Embryonic facial prominence (tissue), 1 donor: Measurements from ENCODE around the gene AGRP.
A peak's percentile ranks its signal among the peaks of the same experiment; 100 is the strongest.
"Not testable (repeated sequence)": the region's sequence is repeated elsewhere in the genome, so short reads cannot be mapped to it uniquely, and the experiment has no call there.

Source experiments
- DNase-seq: peaks from one replicate; pipeline ENCODE4 v3.0.0-alpha.2; 2016; ENCODE audit errors: extremely low spot score

AGRP gene

GRCh38 chr16:67504031-67505021 lies 21.0 kb upstream of the AGRP start:
- no peak for DNase-seq

- no peak for DNase-seq
Observed at GRCh38 chr16:67499106-67499505, 15.8 kb upstream of the AGRP start.

- no peak for DNase-seq
Observed at GRCh38 chr16:67490335-67491096, 7.2 kb upstream of the AGRP start.

- DNase-seq: no peak
Observed at GRCh38 chr16:67489401-67490083, 6.2 kb upstream of the AGRP start.

- DNase-seq: not testable (repeated sequence)
Observed at GRCh38 chr16:67487561-67487960, 4.2 kb upstream of the AGRP start.

GRCh38 chr16:67486805-67487204 lies 3.5 kb upstream of the AGRP start:
- no peak for DNase-seq

DNA sequence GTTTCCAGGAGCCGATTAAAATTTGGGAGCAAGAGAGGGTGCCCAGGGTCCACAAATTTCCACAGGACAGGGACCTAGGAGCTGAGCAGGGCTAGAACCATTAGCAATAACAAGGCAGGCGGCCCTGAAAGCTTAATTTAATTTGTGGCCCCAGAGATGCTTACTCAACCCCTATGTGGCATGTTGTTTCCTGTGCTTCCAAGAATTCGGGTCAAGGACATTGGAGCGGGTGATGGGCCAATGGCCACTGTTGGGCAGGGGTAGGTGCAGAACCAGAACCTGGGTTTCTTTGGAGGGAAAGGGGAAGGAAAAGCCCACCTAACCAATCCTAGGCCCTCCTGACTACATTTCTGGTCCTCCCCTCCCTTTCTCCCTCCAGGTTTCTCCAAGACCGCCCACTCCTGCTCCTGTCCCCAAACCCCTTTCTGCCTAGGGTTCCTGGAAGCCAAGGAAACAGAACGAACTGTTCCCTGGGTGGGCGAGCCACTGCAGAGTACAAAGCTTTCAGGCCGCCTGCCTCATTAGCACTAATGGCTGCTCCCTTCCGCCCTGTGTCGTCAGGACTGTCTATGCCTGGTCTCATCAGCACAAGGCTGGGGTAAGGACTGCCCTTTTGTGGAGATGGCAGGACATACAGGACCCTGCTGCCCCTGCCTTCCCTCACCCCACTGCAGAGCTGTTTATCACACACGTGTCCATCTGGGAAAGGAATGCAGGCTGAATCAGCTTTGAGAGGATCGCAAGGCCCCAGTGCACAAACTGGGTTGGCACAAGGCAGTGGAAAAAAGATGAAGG lies 581 bp upstream of the AGRP start:
- DNase-seq: no peak

- no peak for DNase-seq
Observed at GRCh38 chr16:67482233-67482924, 968 bp downstream of the AGRP start.

DNA sequence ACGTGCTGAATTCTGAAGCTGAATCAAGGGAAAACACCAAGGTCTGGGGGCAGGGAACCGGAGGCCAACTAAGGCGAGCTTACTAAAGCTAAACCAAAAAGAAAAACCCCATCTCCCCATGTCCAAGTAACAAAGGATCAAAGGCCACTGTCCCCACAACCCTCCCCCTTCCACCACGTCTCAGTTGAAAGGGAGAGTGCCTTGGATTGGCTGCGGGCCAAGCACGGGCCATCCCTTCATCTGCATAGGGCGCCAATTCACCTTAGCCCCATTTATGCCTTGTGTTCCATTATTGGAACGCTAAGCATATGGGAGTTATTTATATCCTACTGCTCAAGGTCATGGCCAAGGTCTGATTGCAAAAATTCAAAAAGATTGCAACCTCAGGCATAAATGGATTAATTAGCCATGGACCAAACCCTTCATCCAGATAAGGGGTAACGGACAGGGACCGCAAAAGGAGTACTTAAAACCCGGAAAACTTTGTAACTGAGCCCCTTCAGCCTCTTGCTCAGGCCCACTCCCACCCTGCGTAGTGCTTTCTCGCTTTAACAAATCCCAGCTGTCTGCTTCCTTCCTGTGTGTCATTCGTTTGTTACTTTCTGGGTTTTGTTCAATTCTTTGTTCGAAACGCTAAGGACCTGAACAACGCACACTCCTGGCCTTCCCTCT lies 1.6 kb downstream of the AGRP start:
- no peak for DNase-seq

DNA sequence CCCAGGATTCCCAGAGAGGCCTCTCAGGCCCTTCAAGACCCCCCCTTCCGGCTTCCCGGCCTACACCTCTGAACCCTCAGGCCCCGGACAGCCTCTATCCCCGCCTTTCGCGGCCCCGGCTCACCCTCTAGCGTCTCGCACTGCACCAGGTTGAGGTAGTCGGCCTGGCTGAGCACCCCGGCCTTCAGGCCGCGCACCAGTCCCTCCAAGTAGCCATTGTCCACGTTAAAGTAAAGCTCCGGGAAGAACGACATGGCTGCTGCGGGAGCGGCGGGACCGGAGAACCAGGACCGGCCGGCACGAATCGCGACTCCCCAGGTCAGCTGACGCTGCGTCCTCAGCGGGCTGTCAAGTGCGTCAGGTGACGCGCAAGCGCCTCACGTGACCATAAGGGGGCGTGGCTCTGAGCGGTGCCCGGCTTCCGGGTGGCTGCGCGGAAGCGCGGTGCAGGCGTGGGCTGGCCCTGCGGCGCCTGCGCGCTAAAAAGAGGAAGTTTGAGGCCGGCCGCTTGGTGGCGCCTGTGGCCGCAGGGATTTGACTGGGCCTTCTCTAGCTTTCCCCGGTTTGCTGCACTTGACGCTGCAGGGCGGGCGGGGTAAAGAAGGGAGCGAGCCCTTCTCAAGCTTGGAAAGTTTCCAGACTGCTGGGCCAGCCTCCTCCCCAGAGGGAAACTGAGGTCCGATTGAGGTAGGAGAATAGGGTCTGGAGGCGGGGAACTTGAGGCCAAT lies 2.4 kb downstream of the AGRP start, which contains the start of gene ATP6V0D1:
Gene ATP6V0D1 (minus strand): TSS at position 325 of the 728 bp plus-strand sequence. CDS start 71 bp downstream, at position 254.
- DNase-seq: peak; percentile 90

DNA sequence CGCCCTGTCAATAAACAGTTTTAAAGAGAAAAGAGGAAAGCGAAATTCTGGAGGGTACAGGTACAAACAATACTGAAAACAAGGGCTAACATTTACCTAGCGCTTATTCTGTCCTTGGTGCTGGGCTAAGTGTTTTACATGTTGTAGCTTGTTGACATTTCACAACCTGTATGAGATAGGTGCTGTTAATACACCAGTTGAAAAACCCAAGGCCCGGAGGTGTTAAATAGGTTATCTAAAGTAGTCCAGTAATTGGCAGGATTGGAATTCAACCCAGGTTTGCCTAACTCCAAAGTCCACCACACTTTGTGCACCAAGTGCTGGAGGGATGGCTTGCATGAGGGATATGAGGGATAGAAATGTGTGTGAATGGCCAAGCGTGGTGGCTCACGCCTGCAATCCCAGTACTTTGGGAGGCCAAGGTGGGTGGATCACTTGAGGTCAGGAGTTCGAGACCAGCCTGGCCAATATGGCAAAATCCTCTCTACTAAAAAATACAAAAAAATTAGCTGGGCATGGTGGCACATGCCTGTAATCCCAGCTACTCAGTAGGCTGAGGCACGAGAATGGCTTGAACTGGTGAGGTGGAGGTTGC lies 5.3 kb downstream of the AGRP start:
- no peak for DNase-seq

DNA sequence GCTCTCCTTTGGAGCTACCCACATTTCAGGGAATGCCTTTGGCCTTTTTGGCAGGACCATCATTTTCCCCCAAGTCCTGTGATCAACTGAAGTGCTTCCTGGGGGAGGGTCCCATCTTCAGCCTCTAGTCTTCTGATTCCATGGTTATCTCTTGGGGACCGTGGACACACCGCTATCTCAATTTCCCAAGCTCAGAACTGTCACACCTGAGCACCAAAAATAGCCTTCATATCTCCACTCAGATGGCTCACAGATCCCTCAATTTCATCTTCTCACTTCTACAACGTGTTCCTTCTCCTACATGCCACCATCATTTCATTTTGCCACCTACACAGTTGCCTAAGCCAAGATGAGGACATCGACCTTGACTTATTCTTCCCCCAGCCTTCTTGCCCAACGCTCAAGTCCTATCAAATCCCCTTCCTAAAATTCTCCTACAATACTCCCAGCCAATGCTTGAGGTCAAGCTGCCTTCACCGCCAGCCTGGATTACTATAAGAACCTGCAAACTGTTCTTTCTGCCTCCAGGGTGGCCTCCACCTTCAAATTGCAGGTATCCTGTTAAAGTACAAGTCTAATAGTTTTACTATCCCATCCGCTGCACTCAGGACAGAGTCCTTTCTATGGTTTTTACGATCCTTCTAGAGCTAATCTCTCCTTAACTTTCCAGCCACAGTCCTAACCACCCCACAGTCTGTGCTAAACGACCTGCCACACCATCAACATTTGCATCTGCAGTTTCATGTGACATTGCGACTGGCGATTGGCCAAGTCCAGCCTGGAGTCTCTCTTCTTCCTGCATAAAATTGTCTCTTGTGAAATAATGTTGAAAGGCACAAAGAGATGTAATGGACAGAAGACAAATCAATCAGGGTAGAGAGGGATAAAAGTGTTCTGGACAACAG lies 8.5 kb downstream of the AGRP start:
- no peak for DNase-seq

- no peak for DNase-seq
Observed at GRCh38 chr16:67471758-67472384, 11.5 kb downstream of the AGRP start.

- DNase-seq: no peak
Observed at GRCh38 chr16:67470359-67470758, 13.0 kb downstream of the AGRP start.

DNA sequence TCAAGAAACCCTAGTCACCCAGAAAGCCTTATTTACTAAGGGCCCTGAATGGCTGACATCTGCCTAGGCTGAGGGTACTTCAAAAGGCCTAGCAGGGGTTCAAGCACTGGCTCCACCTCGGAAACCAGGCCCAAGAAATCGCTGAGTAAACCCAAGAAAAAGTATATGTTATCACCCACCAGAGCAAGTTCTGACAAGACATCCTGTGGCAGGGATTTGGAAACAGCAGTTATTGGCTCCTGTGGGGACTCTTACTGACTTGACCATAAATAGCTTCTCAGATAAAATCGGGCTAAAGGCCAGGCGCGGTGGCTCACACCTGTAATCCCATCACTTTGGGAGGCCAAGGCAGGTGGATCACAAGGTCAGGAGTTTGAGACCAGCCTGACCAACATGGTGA lies 14.6 kb downstream of the AGRP start:
- DNase-seq: no peak

DNA sequence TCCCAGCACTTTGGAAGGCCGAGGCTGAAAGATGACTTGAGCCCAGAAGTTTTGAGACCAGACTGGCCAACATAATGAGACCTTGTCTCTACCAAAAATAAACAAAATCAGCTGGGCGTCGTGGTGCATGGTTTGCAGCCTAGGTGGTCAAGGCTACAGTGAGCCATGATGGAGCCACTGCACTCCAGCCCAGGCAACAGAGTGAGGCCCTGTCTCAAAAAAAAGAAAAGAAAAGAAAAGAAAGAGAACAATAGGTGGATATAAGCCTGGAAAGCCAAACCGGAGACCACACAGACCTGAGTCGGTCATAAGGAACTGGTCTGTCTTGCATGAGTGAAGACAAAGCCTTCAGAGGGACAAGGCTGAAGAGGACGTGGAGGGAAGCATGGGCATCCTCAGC lies 16.8 kb downstream of the AGRP start:
- no peak for DNase-seq

DNA sequence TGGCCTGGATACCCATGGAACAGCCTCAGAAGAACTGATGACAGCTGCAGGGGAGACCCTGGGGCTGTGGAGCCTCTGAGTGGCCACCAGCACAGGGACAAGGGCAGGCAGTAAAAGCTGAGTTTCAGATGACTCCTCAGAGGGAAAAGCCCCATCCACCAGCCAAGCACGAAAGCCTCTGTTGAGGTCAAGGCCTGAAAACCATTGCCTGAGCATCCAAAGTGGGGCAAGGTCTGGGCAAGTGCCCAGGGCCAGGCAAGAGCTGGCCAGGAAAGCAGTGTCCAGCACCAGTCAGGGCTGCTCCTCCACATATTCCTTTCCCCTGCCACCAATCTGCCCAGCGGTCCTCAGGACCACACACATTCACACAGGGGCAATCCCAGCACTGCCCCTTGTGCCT lies 18.8 kb downstream of the AGRP start:
- no peak for DNase-seq
